Activated T-cell treated with anti-CD3 and anti-CD28 coated beads, Interleukin-2, amount 50 U/mL, for 24 hours (primary cell): ENCODE measurements around the gene STX4.

ENCODE experiments used
- DNase-seq: peaks from one replicate; pipeline ENCODE4 v3.0.0-alpha.2; 2020
- H3K27ac Mint-ChIP-seq: 2 replicates; pipeline ENCODE4 v1.8.0; 2020; ENCODE audit warnings: mild to moderate bottlenecking, mixed read lengths
- H3K27me3 Mint-ChIP-seq: 2 replicates; pipeline ENCODE4 v1.8.0; 2020; ENCODE audit warnings: mixed read lengths
- H3K36me3 Mint-ChIP-seq: 2 replicates; pipeline ENCODE4 v1.8.0; 2020; ENCODE audit warnings: low read depth, mixed read lengths
- H3K4me1 Mint-ChIP-seq: 2 replicates; pipeline ENCODE4 v1.8.0; 2020; ENCODE audit warnings: low read depth, mixed read lengths
- H3K4me3 Mint-ChIP-seq: 2 replicates; pipeline ENCODE4 v1.8.0; 2020; ENCODE audit warnings: mild to moderate bottlenecking, moderate library complexity, mixed read lengths
- H3K9me3 Mint-ChIP-seq: 2 replicates; pipeline ENCODE4 v1.8.0; 2020; ENCODE audit warnings: mixed read lengths

Gene STX4

GRCh38 chr16:31087481-31087880, 54.1 kb downstream of the STX4 start:
- Mint-ChIP-seq H3K27ac (no peak overlapping the region), H3K36me3 (peaks cover 73% of the 10 kb centered on the region), H3K4me3 (no peak overlapping the region), H3K9me3 (no peaks in the 10 kb centered on the region), H3K4me1 (peaks cover 10% of the 10 kb centered on the region), H3K27me3 (no peaks in the 10 kb centered on the region)
- DNase-seq, result no peak

DNA sequence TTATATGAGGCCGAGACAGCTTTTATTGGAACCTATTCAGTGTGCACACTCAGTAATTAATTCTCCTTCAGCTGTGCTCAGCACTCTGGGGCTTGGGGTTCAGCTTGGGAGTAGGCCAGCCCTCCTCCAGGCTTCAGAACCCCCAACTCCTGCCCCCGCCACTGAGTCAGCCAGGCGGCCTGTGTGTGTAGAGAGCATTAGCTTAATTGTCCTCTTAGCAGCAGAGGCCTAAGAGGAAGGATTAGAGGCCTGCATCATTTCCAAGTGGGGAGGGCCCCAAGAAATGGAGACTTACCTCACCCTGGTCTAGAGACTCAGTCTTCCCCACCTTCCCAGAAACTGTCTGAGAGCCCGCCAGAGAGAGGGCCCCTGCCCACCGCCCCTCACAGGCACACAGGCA, 54.6 kb downstream of the STX4 start:
- no peak for DNase-seq
- H3K4me3 Mint-ChIP-seq, result no peak overlapping the region
- H3K27ac Mint-ChIP-seq, result no peak overlapping the region
- peaks cover 14% of the 10 kb centered on the region for H3K4me1 Mint-ChIP-seq
- H3K9me3 Mint-ChIP-seq, result no peaks in the 10 kb centered on the region
- no peaks in the 10 kb centered on the region for H3K27me3 Mint-ChIP-seq
- peaks cover 76% of the 10 kb centered on the region for H3K36me3 Mint-ChIP-seq

- no peak within 1 kb of the TSS for H3K27ac Mint-ChIP-seq
- no peaks in the 10 kb centered on the region for H3K9me3 Mint-ChIP-seq
- peaks cover 18% of the 10 kb centered on the region for H3K4me1 Mint-ChIP-seq
Observed at GRCh38 chr16:31088459-31089183, 55.3 kb downstream of the STX4 start, which contains the start of gene PRSS53. Gene PRSS53 (minus strand): TSS chr16:31088943. CDS start chr16:31088809, 134 bp downstream.

GRCh38 chr16:31089199-31089598, 55.8 kb downstream of the STX4 start:
- peaks cover 20% of the 10 kb centered on the region for H3K4me1 Mint-ChIP-seq
- H3K27ac Mint-ChIP-seq, result no peak overlapping the region
- H3K36me3 Mint-ChIP-seq, result peaks cover 69% of the 10 kb centered on the region
- no peak overlapping the region for H3K4me3 Mint-ChIP-seq
- no peaks in the 10 kb centered on the region for H3K27me3 Mint-ChIP-seq
- H3K9me3 Mint-ChIP-seq, result no peaks in the 10 kb centered on the region
- DNase-seq, result no peak

More at GRCh38 chr16:31088459-31089183, 55.3 kb downstream of the STX4 start, which contains the start of gene PRSS53:
- no peak within 1 kb of the TSS for H3K4me3 Mint-ChIP-seq
- DNase-seq, result no peak
- H3K36me3 Mint-ChIP-seq, result peaks cover 70% of the 10 kb centered on the region
- H3K27me3 Mint-ChIP-seq, result no peaks in the 10 kb centered on the region
